Measurements from ENCODE around the gene SLC2A13.

Gene SLC2A13

GRCh38 chr12:39972119-39972518 is 133.8 kb downstream of the SLC2A13 start:
- Histone ChIP-seq H3K4me3 (ENCODE audit: low read depth, low read length) (no peak overlapping the region), H3K4ac (ENCODE audit: low read depth, low read length) (no peak overlapping the region), H2AK5ac (ENCODE audit: low read length) (no peak overlapping the region), H3K9me3 (ENCODE audit: insufficient read depth, low read depth, low read length) (no peaks in the 10 kb centered on the region), H2BK5ac (ENCODE audit: low read depth, low read length, poor library complexity) (no peak overlapping the region), H2BK120ac (ENCODE audit: insufficient read depth, low read length, poor library complexity) (no peak overlapping the region), H3K36me3 (ENCODE audit: control insufficient read depth in 1 of 2, insufficient read depth in 2 of 2, low read length in 2 of 2) (no peaks in the 10 kb centered on the region), H3K18ac (ENCODE audit: low read length) (no peak overlapping the region), H3K27me3 (ENCODE audit: insufficient read depth, low read length) (no peaks in the 10 kb centered on the region), H3K14ac (ENCODE audit: low read length) (no peak overlapping the region), H3K79me1 (ENCODE audit: low read length) (no peaks in the 10 kb centered on the region), H4K12ac (ENCODE audit: low read depth, low read length) (no peak overlapping the region), H3K4me2 (ENCODE audit: low read length) (no peak overlapping the region), H3K4me1 (ENCODE audit: control insufficient read depth in 1 of 2, insufficient read depth in 2 of 2, low read length in 2 of 2) (no peaks in the 10 kb centered on the region), H3K27ac (ENCODE audit: low read depth, low read length) (no peak overlapping the region), H2AFZ (ENCODE audit: insufficient read depth, low read length, poor library complexity) (no peak overlapping the region), H3K9ac (ENCODE audit: low read length) (no peak overlapping the region), H4K91ac (ENCODE audit: low read depth, low read length) (no peak overlapping the region), H3K79me2 (ENCODE audit: control insufficient read depth, insufficient read depth, low read length, poor library complexity) (no peaks in the 10 kb centered on the region), H3K23ac (ENCODE audit: low read length) (no peak overlapping the region), H2BK12ac (ENCODE audit: low read length) (no peak overlapping the region), H4K8ac (ENCODE audit: low read depth, low read length) (no peak overlapping the region)
- no peak for DNase-seq
- WGBS (ENCODE audit: extremely low coverage, insufficient coverage, insufficient read length): no CpG with 5 or more reads among the region's 1 CpG

- no peak overlapping the region for H4K12ac ChIP-seq (ENCODE audit: low read depth, low read length)
- H2AFZ ChIP-seq (ENCODE audit: insufficient read depth, low read length, poor library complexity): no peak overlapping the region
- no peaks in the 10 kb centered on the region for H3K36me3 ChIP-seq (ENCODE audit: control insufficient read depth in 1 of 2, insufficient read depth in 2 of 2, low read length in 2 of 2)
- WGBS (ENCODE audit: extremely low coverage, insufficient coverage, insufficient read length): no CpG with 5 or more reads among the region's 1 CpG
- no peaks in the 10 kb centered on the region for H3K27me3 ChIP-seq (ENCODE audit: insufficient read depth, low read length)
- H3K9ac ChIP-seq (ENCODE audit: low read length): no peak overlapping the region
- no peak for DNase-seq
- no peak overlapping the region for H3K27ac ChIP-seq (ENCODE audit: low read depth, low read length)
- no peak overlapping the region for H2BK12ac ChIP-seq (ENCODE audit: low read length)
- H3K4me3 ChIP-seq (ENCODE audit: low read depth, low read length): no peak overlapping the region
- no peaks in the 10 kb centered on the region for H3K4me1 ChIP-seq (ENCODE audit: control insufficient read depth in 1 of 2, insufficient read depth in 2 of 2, low read length in 2 of 2)
- H2AK5ac ChIP-seq (ENCODE audit: low read length): no peak overlapping the region
- H3K14ac ChIP-seq (ENCODE audit: low read length): no peak overlapping the region
- H2BK5ac ChIP-seq (ENCODE audit: low read depth, low read length, poor library complexity): no peak overlapping the region
- no peak overlapping the region for H3K18ac ChIP-seq (ENCODE audit: low read length)
- no peaks in the 10 kb centered on the region for H3K9me3 ChIP-seq (ENCODE audit: insufficient read depth, low read depth, low read length)
- no peak overlapping the region for H3K23ac ChIP-seq (ENCODE audit: low read length)
- no peak overlapping the region for H4K91ac ChIP-seq (ENCODE audit: low read depth, low read length)
- H3K4me2 ChIP-seq (ENCODE audit: low read length): no peak overlapping the region
- H2BK120ac ChIP-seq (ENCODE audit: insufficient read depth, low read length, poor library complexity): no peak overlapping the region
- H3K79me1 ChIP-seq (ENCODE audit: low read length): no peaks in the 10 kb centered on the region
- H4K8ac ChIP-seq (ENCODE audit: low read depth, low read length): no peak overlapping the region
- H3K4ac ChIP-seq (ENCODE audit: low read depth, low read length): no peak overlapping the region
- no peaks in the 10 kb centered on the region for H3K79me2 ChIP-seq (ENCODE audit: control insufficient read depth, insufficient read depth, low read length, poor library complexity)
Measured at GRCh38 chr12:39971348-39971747, 134.5 kb downstream of the SLC2A13 start.

GRCh38 chr12:39966721-39967120 is 139.2 kb downstream of the SLC2A13 start:
- no peak overlapping the region for H3K27ac ChIP-seq (ENCODE audit: low read depth, low read length)
- no peak overlapping the region for H4K8ac ChIP-seq (ENCODE audit: low read depth, low read length)
- H2BK12ac ChIP-seq (ENCODE audit: low read length): no peak overlapping the region
- no peak overlapping the region for H2AK5ac ChIP-seq (ENCODE audit: low read length)
- no peaks in the 10 kb centered on the region for H3K79me1 ChIP-seq (ENCODE audit: low read length)
- no peak overlapping the region for H2BK120ac ChIP-seq (ENCODE audit: insufficient read depth, low read length, poor library complexity)
- no peak overlapping the region for H2AFZ ChIP-seq (ENCODE audit: insufficient read depth, low read length, poor library complexity)
- H3K4me1 ChIP-seq (ENCODE audit: control insufficient read depth in 1 of 2, insufficient read depth in 2 of 2, low read length in 2 of 2): no peaks in the 10 kb centered on the region
- no peak overlapping the region for H2BK5ac ChIP-seq (ENCODE audit: low read depth, low read length, poor library complexity)
- no peak overlapping the region for H3K4ac ChIP-seq (ENCODE audit: low read depth, low read length)
- no peak overlapping the region for H3K4me3 ChIP-seq (ENCODE audit: low read depth, low read length)
- WGBS (ENCODE audit: extremely low coverage, insufficient coverage, insufficient read length): no CpG with 5 or more reads among the region's 2 CpGs
- no peak overlapping the region for H3K18ac ChIP-seq (ENCODE audit: low read length)
- no peaks in the 10 kb centered on the region for H3K79me2 ChIP-seq (ENCODE audit: control insufficient read depth, insufficient read depth, low read length, poor library complexity)
- no peaks in the 10 kb centered on the region for H3K27me3 ChIP-seq (ENCODE audit: insufficient read depth, low read length)
- no peak for DNase-seq
- no peak overlapping the region for H3K14ac ChIP-seq (ENCODE audit: low read length)
- H3K9me3 ChIP-seq (ENCODE audit: insufficient read depth, low read depth, low read length): no peaks in the 10 kb centered on the region
- no peak overlapping the region for H3K9ac ChIP-seq (ENCODE audit: low read length)
- H4K91ac ChIP-seq (ENCODE audit: low read depth, low read length): no peak overlapping the region
- H3K36me3 ChIP-seq (ENCODE audit: control insufficient read depth in 1 of 2, insufficient read depth in 2 of 2, low read length in 2 of 2): no peaks in the 10 kb centered on the region
- no peak overlapping the region for H4K12ac ChIP-seq (ENCODE audit: low read depth, low read length)
- H3K23ac ChIP-seq (ENCODE audit: low read length): no peak overlapping the region
- H3K4me2 ChIP-seq (ENCODE audit: low read length): no peak overlapping the region

GRCh38 chr12:39966256-39966655 is 139.6 kb downstream of the SLC2A13 start:
- Histone ChIP-seq H3K14ac (ENCODE audit: low read length) (no peak overlapping the region), H3K27ac (ENCODE audit: low read depth, low read length) (no peak overlapping the region), H3K9ac (ENCODE audit: low read length) (no peak overlapping the region), H3K4ac (ENCODE audit: low read depth, low read length) (no peak overlapping the region), H3K27me3 (ENCODE audit: insufficient read depth, low read length) (no peaks in the 10 kb centered on the region), H4K91ac (ENCODE audit: low read depth, low read length) (no peak overlapping the region), H3K23ac (ENCODE audit: low read length) (no peak overlapping the region), H4K12ac (ENCODE audit: low read depth, low read length) (no peak overlapping the region), H3K4me3 (ENCODE audit: low read depth, low read length) (no peak overlapping the region), H3K36me3 (ENCODE audit: control insufficient read depth in 1 of 2, insufficient read depth in 2 of 2, low read length in 2 of 2) (no peaks in the 10 kb centered on the region), H3K79me1 (ENCODE audit: low read length) (no peaks in the 10 kb centered on the region), H4K8ac (ENCODE audit: low read depth, low read length) (no peak overlapping the region), H2BK12ac (ENCODE audit: low read length) (no peak overlapping the region), H2AFZ (ENCODE audit: insufficient read depth, low read length, poor library complexity) (no peak overlapping the region), H3K9me3 (ENCODE audit: insufficient read depth, low read depth, low read length) (no peaks in the 10 kb centered on the region), H2AK5ac (ENCODE audit: low read length) (no peak overlapping the region), H2BK5ac (ENCODE audit: low read depth, low read length, poor library complexity) (no peak overlapping the region), H3K4me1 (ENCODE audit: control insufficient read depth in 1 of 2, insufficient read depth in 2 of 2, low read length in 2 of 2) (no peaks in the 10 kb centered on the region), H3K4me2 (ENCODE audit: low read length) (no peak overlapping the region), H3K18ac (ENCODE audit: low read length) (no peak overlapping the region), H2BK120ac (ENCODE audit: insufficient read depth, low read length, poor library complexity) (no peak overlapping the region), H3K79me2 (ENCODE audit: control insufficient read depth, insufficient read depth, low read length, poor library complexity) (no peaks in the 10 kb centered on the region)
- WGBS (ENCODE audit: extremely low coverage, insufficient coverage, insufficient read length): no CpG with 5 or more reads among the region's 2 CpGs
- no peak for DNase-seq
